ENCODE data around the gene AP2A2. TPM values are rescaled to one million over a fixed set of nuclear protein-coding genes. Genes with fewer than 3 reads are reported as not detected.

Gene AP2A2
- total RNA-seq, 1 experiment from 2014 or later = 47.1 TPM

DNA sequence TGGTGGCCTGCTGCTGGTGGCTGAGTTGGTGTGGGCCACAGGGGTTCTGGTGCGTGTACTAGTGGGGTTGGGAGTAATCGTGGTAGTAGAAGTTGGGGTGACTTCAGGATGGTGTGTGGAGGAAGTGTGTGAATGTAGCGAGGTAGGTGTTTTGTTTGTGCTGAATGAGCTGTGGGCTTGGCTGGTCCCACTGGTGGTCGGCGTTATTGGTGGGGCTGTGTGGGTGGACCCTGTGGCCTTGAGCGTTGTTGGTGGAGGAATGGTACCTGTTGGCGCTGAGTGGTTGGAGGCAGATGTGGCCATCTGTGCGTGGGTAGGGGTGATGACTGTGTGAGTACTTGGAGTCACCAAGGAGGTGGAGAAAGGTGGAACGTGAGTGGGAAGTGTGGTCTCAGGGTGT, 92.4 kb downstream of the AP2A2 start:
- ATAC-seq (no peak), DNase-seq (ENCODE audit: low spot score) (no peak)
- TF ChIP-seq MXD4 (CRISPR knock-in tag; IDR thresholded peaks at IDR 0.05; ENCODE audit: borderline replicate concordance) (no peak), FOXK1 (CRISPR knock-in tag; IDR thresholded peaks at IDR 0.05) (no peak), ATF1 (CRISPR knock-in tag; IDR thresholded peaks at IDR 0.05) (no peak)
- TF ChIP-seq, protein P1, sequence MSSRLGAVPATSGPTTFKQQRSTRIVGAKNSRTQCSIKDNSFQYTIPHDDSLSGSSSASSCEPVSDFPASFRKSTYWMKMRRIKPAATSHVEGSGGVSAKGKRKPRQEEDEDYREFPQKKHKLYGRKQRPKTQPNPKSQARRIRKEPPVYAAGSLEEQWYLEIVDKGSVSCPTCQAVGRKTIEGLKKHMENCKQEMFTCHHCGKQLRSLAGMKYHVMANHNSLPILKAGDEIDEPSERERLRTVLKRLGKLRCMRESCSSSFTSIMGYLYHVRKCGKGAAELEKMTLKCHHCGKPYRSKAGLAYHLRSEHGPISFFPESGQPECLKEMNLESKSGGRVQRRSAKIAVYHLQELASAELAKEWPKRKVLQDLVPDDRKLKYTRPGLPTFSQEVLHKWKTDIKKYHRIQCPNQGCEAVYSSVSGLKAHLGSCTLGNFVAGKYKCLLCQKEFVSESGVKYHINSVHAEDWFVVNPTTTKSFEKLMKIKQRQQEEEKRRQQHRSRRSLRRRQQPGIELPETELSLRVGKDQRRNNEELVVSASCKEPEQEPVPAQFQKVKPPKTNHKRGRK (CRISPR knock-in tag; IDR thresholded peaks at IDR 0.05; ENCODE audit: borderline replicate concordance) = no peak
- TF ChIP-seq, protein P2, sequence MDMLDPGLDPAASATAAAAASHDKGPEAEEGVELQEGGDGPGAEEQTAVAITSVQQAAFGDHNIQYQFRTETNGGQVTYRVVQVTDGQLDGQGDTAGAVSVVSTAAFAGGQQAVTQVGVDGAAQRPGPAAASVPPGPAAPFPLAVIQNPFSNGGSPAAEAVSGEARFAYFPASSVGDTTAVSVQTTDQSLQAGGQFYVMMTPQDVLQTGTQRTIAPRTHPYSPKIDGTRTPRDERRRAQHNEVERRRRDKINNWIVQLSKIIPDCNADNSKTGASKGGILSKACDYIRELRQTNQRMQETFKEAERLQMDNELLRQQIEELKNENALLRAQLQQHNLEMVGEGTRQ (CRISPR knock-in tag; IDR thresholded peaks at IDR 0.05) = no peak
- H3K4me3 Mint-ChIP-seq = no peak overlapping the region
- H3K36me3 Mint-ChIP-seq = peaks cover 16% of the 10 kb centered on the region
- POLR2A ChIA-PET = no interaction called here
- H3K27ac Mint-ChIP-seq = no peak overlapping the region
- CTCF ChIA-PET = no interaction called here
- 0 out of 2 replicates have a peak, but pooled peaks cover 3% of the 10 kb centered on the region for H3K4me1 Mint-ChIP-seq
- H3K27me3 Mint-ChIP-seq (ENCODE audit: low read depth) = no peaks in the 10 kb centered on the region; the same call in 1 of the 2 replicates
- peaks cover 24% of the 10 kb centered on the region for H3K9me3 Mint-ChIP-seq

DNA sequence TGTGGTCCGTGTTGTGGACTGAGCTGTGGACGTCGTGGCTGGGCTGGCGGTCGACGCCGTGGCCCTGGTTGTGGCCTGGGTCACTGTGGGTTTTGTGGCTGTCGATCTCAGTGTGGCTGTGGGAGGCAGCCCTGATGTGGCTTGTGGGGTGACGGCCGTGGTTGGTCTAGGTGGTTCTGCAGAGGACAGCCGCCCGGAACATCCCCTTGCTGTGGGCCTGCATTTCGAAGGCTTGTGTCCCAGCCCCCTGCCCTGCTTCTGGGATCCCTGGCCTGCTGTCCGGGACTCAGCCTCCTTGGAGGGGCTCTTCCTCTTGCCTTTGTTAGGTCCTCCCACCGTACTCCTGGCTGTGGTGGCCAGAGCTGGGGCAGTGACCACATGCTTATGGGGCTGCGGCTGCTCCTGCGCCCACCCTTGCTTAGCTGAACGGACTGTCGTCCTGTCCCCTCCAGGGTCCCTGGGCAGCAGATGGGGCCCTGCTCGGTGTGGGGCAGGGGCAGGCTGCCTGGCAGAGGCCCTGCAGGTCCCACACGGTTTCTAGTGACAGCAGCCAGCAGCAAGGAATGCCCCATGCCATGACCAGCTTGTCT, 93.7 kb downstream of the AP2A2 start:
- Mint-ChIP-seq H3K9me3 (peaks cover 24% of the 10 kb centered on the region), H3K27ac (no peak overlapping the region), H3K4me1 (0 out of 2 replicates have a peak, but pooled peaks cover 3% of the 10 kb centered on the region), H3K36me3 (peaks cover 16% of the 10 kb centered on the region), H3K27me3 (ENCODE audit: low read depth) (no peaks in the 10 kb centered on the region; the same call in 1 of the 2 replicates), H3K4me3 (no peak overlapping the region)
- CTCF ChIA-PET = interaction anchor here (0.9 kb wide), 1 partner anchor 121 kb away, joined by 3 read pairs; no protein-coding TSS in a partner anchor
- POLR2A ChIA-PET = no interaction called here
- ATAC-seq (no peak), DNase-seq (ENCODE audit: low spot score) (no peak)
- TF ChIP-seq, protein P3, sequence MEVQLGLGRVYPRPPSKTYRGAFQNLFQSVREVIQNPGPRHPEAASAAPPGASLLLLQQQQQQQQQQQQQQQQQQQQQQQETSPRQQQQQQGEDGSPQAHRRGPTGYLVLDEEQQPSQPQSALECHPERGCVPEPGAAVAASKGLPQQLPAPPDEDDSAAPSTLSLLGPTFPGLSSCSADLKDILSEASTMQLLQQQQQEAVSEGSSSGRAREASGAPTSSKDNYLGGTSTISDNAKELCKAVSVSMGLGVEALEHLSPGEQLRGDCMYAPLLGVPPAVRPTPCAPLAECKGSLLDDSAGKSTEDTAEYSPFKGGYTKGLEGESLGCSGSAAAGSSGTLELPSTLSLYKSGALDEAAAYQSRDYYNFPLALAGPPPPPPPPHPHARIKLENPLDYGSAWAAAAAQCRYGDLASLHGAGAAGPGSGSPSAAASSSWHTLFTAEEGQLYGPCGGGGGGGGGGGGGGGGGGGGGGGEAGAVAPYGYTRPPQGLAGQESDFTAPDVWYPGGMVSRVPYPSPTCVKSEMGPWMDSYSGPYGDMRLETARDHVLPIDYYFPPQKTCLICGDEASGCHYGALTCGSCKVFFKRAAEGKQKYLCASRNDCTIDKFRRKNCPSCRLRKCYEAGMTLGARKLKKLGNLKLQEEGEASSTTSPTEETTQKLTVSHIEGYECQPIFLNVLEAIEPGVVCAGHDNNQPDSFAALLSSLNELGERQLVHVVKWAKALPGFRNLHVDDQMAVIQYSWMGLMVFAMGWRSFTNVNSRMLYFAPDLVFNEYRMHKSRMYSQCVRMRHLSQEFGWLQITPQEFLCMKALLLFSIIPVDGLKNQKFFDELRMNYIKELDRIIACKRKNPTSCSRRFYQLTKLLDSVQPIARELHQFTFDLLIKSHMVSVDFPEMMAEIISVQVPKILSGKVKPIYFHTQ (CRISPR knock-in tag; IDR thresholded peaks at IDR 0.05) = no peak
- TF ChIP-seq FOXJ3 (CRISPR knock-in tag; IDR thresholded peaks at IDR 0.05; ENCODE audit: borderline replicate concordance) (no peak), TEAD4 (CRISPR knock-in tag; IDR thresholded peaks at IDR 0.05) (no peak), NFYB (CRISPR knock-in tag; conservative IDR thresholded peaks at IDR 0.05; ENCODE audit: low read depth) (no peak), TCF7 (CRISPR knock-in tag; IDR thresholded peaks at IDR 0.05; ENCODE audit: low read depth) (no peak), ELF4 (CRISPR knock-in tag; IDR thresholded peaks at IDR 0.05; ENCODE audit: low read depth) (no peak), HMGA2 (CRISPR knock-in tag; IDR thresholded peaks at IDR 0.05) (no peak), FOXK1 (CRISPR knock-in tag; IDR thresholded peaks at IDR 0.05) (no peak), EMX1 (CRISPR knock-in tag; IDR thresholded peaks at IDR 0.05) (no peak)
- TF ChIP-seq, protein P4, sequence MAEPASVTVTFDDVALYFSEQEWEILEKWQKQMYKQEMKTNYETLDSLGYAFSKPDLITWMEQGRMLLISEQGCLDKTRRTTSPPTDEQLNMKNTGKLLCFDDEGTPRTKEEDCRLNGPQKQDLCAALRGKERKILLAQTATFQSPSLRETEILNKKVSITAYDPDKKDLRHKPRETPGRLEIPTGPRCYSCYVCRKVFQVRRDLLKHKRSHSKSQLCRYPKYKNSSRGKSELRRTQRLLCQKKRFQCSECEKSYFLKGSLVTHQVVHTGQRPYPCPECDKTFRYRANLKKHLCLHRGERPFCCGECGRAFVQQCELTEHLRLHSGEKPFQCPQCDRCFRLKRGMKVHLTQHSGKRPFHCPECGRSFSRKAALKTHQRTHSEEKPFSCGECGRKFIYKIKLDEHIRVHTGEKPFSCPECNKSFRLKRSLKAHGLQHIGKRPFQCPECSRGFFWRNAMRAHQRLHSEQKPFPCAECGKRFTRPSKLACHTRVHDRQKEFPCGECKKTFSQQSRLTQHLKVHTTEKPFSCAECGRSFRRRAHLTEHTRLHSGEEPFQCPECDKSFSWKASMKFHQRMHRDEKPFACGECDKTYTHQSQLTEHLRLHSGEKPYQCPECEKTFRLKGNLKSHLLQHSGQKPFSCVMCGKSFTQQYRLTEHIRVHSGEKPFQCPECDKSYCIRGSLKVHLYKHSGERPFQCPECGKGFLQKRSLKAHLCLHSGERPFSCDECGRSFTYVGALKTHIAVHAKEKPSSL (CRISPR knock-in tag; conservative IDR thresholded peaks at IDR 0.05) = no peak
- TF ChIP-seq, protein P1 (CRISPR knock-in tag; IDR thresholded peaks at IDR 0.05; ENCODE audit: borderline replicate concordance) = no peak

Data from WTC11 (cell line).